Endothelial cell (in vitro differentiated cells): ENCODE measurements around the gene TARP.

Experiments
- DNase-seq: peaks from one replicate; pipeline ENCODE4 v3.0.0; 2021; ENCODE audit warnings: low spot score
- H3K27ac Mint-ChIP-seq: one replicate; pipeline ENCODE4 v1.8.0; 2021; ENCODE audit warnings: mixed read lengths, inconsistent platforms; ENCODE audit not compliant: unreplicated experiment
- H3K27me3 Mint-ChIP-seq: one replicate; pipeline ENCODE4 v1.8.0; 2021; ENCODE audit warnings: mild to moderate bottlenecking, moderate library complexity, mixed read lengths, inconsistent platforms; ENCODE audit not compliant: unreplicated experiment
- H3K36me3 Mint-ChIP-seq: one replicate; pipeline ENCODE4 v1.8.0; 2021; ENCODE audit warnings: mild to moderate bottlenecking, low read depth, mixed read lengths, inconsistent platforms; ENCODE audit not compliant: unreplicated experiment
- H3K4me1 Mint-ChIP-seq: one replicate; pipeline ENCODE4 v1.8.0; 2021; ENCODE audit warnings: mild to moderate bottlenecking, mixed read lengths, inconsistent platforms; ENCODE audit not compliant: unreplicated experiment
- H3K4me3 Mint-ChIP-seq: one replicate; pipeline ENCODE4 v1.8.0; 2021; ENCODE audit warnings: mild to moderate bottlenecking, mixed read lengths, inconsistent platforms; ENCODE audit not compliant: unreplicated experiment
- H3K9me3 Mint-ChIP-seq: one replicate; pipeline ENCODE4 v1.8.0; 2021; ENCODE audit warnings: mixed read lengths, inconsistent platforms; ENCODE audit not compliant: unreplicated experiment
- TF ChIP-seq, protein P1 (sequence below): fragments of 200-600 bp; sonication (generic); IDR thresholded peaks from one replicate; pipeline ENCODE4 v1.5.0; 2021; ENCODE audit warnings: antibody characterized with exemption; ENCODE audit not compliant: unreplicated experiment

The TARP gene

DNA sequence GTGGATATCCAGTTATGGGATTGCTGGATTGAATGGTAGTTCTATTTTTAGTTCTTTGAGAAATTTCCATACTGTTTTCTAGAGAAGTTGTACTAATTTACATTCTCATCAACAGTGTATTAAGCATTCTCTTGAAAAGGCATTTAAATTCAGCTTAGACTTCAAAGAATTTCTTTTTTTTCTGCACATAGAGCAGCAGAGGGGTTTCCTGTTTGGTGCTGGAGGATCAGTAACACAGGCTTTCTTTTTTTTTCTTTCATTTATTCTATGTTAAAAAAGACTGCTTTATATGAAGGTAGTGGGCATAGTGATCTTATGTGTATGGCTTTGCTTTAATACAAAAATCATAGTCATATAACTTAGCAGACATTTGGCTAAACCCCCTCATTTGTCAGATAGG is 47.6 kb upstream of the TARP start:
- H3K9me3 Mint-ChIP-seq = no peaks in the 10 kb centered on the region
- DNase-seq = no peak
- H3K36me3 Mint-ChIP-seq = no peaks in the 10 kb centered on the region
- H3K4me1 Mint-ChIP-seq = peaks cover 13% of the 10 kb centered on the region
- H3K4me3 Mint-ChIP-seq = no peak overlapping the region
- peak overlapping the region; percentile 13 for H3K27ac Mint-ChIP-seq
- TF ChIP-seq, protein P1, sequence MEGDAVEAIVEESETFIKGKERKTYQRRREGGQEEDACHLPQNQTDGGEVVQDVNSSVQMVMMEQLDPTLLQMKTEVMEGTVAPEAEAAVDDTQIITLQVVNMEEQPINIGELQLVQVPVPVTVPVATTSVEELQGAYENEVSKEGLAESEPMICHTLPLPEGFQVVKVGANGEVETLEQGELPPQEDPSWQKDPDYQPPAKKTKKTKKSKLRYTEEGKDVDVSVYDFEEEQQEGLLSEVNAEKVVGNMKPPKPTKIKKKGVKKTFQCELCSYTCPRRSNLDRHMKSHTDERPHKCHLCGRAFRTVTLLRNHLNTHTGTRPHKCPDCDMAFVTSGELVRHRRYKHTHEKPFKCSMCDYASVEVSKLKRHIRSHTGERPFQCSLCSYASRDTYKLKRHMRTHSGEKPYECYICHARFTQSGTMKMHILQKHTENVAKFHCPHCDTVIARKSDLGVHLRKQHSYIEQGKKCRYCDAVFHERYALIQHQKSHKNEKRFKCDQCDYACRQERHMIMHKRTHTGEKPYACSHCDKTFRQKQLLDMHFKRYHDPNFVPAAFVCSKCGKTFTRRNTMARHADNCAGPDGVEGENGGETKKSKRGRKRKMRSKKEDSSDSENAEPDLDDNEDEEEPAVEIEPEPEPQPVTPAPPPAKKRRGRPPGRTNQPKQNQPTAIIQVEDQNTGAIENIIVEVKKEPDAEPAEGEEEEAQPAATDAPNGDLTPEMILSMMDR = no peak
- peaks cover 5% of the 10 kb centered on the region for H3K27me3 Mint-ChIP-seq

DNA sequence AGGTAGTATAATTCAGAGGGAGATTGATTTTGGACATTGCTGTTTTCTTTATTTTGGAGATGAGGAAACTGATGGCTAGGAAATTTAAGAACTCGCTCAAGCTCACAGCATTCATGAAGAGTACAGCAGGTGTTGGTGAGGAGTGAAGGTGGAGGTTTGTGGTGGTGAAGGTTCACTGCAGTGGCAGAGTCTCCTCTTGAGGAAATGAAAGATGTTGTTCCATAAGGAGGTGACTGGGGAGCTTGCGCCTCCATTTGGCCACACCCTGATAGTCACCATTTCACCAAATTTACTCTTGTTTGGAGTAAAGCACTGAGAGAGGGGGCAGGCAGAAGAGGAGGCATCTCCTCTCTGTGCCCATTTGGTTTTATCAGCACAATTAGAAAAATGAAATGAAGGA is 46.4 kb upstream of the TARP start:
- no peak overlapping the region for H3K4me3 Mint-ChIP-seq
- no peaks in the 10 kb centered on the region for H3K9me3 Mint-ChIP-seq
- H3K36me3 Mint-ChIP-seq = no peaks in the 10 kb centered on the region
- TF ChIP-seq, protein P1 = no peak
- H3K4me1 Mint-ChIP-seq = peaks cover 13% of the 10 kb centered on the region
- peak overlapping the region; percentile 32 for H3K27ac Mint-ChIP-seq
- peaks cover 5% of the 10 kb centered on the region for H3K27me3 Mint-ChIP-seq
- no peak for DNase-seq

DNA sequence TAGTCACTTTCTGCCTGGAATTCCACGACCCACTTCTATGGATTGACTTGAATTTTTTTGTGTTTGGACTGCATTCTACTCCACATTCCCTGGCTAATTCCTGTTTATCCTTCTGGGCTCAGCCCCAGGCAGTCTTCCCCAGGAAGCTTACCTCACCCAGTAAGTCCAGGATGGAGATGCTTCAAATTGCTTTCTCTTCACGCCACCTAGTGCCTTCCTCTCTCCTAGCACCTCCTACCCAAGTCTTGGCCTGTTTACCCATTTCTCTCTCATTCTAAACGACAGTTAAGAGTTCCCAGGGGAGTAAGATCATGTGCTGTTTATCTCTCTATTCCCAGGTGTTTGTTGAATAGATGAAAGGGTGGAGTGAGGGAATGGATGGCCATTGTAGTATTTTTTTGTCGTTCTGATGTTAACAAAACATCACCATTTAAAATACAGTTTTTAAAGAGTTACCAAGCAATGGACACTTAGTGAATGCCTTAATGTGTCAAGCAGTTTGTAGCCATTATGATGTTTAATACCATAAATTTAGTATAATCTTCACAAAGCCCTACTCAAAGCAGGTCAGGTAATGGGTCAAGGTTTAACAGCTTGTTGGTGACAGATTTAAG is 45.5 kb upstream of the TARP start:
- no peaks in the 10 kb centered on the region for H3K36me3 Mint-ChIP-seq
- peak overlapping the region; percentile 95 for H3K27ac Mint-ChIP-seq
- H3K27me3 Mint-ChIP-seq = peaks cover 3% of the 10 kb centered on the region

DNA sequence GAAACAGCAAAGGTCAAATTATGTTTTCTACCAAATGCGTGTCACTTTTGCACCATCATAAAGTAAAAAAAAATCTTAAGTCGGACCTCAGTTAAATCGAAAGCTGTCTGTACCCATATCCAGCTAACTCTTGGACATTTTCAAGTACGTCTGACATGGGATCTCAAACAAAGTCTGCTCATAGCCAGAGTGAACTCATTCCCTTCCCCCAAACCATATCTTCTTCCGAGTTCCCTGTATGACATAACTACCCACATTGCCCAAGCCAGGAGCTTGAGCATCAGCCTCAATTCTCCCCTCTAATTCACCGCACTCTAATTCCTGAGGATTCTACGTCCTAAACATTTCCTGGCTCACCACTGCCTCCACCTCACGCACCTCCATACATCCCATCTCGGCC is 44.8 kb upstream of the TARP start:
- TF ChIP-seq, protein P1 = no peak
- Mint-ChIP-seq H3K4me1 (peaks cover 13% of the 10 kb centered on the region), H3K27ac (peak overlapping the region; percentile 95), H3K27me3 (no peaks in the 10 kb centered on the region), H3K4me3 (no peak overlapping the region), H3K9me3 (no peaks in the 10 kb centered on the region), H3K36me3 (no peaks in the 10 kb centered on the region)
- no peak for DNase-seq

More for the DNA sequence above, 45.5 kb upstream of the TARP start:
- Mint-ChIP-seq H3K4me3 (peak overlapping the region; percentile 21), H3K9me3 (no peaks in the 10 kb centered on the region), H3K4me1 (peaks cover 13% of the 10 kb centered on the region)
- TF ChIP-seq, protein P1 = peak; percentile 26
- peak; percentile 54 for DNase-seq

DNA sequence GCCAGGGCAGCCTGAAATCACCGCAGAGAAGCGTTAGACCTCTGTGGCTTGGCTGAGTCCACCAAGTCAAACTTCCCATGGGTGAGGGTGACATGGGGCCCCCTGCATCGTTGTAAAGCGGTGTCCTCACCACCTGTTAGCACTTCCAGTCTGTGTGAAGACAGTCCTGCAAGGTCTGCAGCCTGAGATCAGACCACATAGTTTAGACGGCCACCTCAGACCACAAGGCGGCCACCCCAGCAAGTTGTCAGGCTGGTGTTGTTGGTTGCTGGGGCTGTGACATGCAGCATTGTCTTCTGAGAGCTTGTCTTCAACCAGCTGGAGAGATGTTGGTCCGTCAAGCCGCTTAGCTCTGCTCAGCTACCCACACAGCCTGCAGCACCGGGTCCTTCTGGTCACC is 44.1 kb upstream of the TARP start:
- Mint-ChIP-seq H3K27ac (no peak overlapping the region), H3K4me1 (peaks cover 18% of the 10 kb centered on the region), H3K27me3 (no peaks in the 10 kb centered on the region), H3K4me3 (no peak overlapping the region), H3K9me3 (no peaks in the 10 kb centered on the region), H3K36me3 (no peaks in the 10 kb centered on the region)
- TF ChIP-seq, protein P1 = no peak
- DNase-seq = no peak
